NCI-H748 treated with DMSO at 0.1 percent for 48 hours (cell line): Measurements from ENCODE around the gene ATP11A.
"Not testable (repeated sequence)": the region's sequence is repeated elsewhere in the genome, so short reads cannot be mapped to it uniquely, and the experiment has no call there.

ENCODE experiments used
- DNase-seq: peaks from one replicate; lab custom pipeline; 2025; lab: John Stamatoyannopoulos, UW

The ATP11A gene

GRCh38 chr13:112776354-112776753 is 86.5 kb downstream of the ATP11A start:
- DNase-seq = no peak

- DNase-seq = no peak
Observed at GRCh38 chr13:112776971-112777370, 87.1 kb downstream of the ATP11A start.

- DNase-seq = no peak
Observed at GRCh38 chr13:112777637-112778406, 88.0 kb downstream of the ATP11A start.

- no peak for DNase-seq
Observed at GRCh38 chr13:112779856-112780604, 90.2 kb downstream of the ATP11A start.

- no peak for DNase-seq
Observed at GRCh38 chr13:112781287-112781686, 91.4 kb downstream of the ATP11A start.

GRCh38 chr13:112781881-112782361 is 92.1 kb downstream of the ATP11A start:
- DNase-seq = no peak

GRCh38 chr13:112782429-112783010 is 92.7 kb downstream of the ATP11A start:
- no peak for DNase-seq

- DNase-seq = no peak
Observed at GRCh38 chr13:112783135-112783977, 93.5 kb downstream of the ATP11A start.

GRCh38 chr13:112783978-112784371 is 94.1 kb downstream of the ATP11A start:
- no peak for DNase-seq

- no peak for DNase-seq
Observed at GRCh38 chr13:112784811-112785482, 95.1 kb downstream of the ATP11A start.

GRCh38 chr13:112785483-112785856 is 95.6 kb downstream of the ATP11A start:
- no peak for DNase-seq

GRCh38 chr13:112786810-112787209 is 97.0 kb downstream of the ATP11A start:
- not testable (repeated sequence) for DNase-seq

- no peak for DNase-seq
Observed at GRCh38 chr13:112790735-112791641, 101.2 kb downstream of the ATP11A start.

GRCh38 chr13:112791663-112792440 is 102.0 kb downstream of the ATP11A start:
- DNase-seq = no peak

- DNase-seq = no peak
Observed at GRCh38 chr13:112792511-112792910, 102.7 kb downstream of the ATP11A start.

GRCh38 chr13:112793545-112794445 is 104.0 kb downstream of the ATP11A start:
- no peak for DNase-seq

- DNase-seq = no peak
Observed at GRCh38 chr13:112795277-112795676, 105.4 kb downstream of the ATP11A start.

GRCh38 chr13:112796190-112796915 is 106.5 kb downstream of the ATP11A start:
- DNase-seq = no peak
